Vagina (tissue), 2 donors: ENCODE measurements around the gene LOC128125822.

ENCODE experiments used
- DNase-seq, 2 donors: peaks; one replicate each; pipeline ENCODE4 v3.0.0-alpha.2; 2017; ENCODE audit errors: extremely low spot score in 2 of 2
- H3K27ac ChIP-seq: fragments of 200-600 bp; sonication (generic); one replicate; pipeline ENCODE4 v1.5.1; 2019
- H3K27me3 ChIP-seq: fragments of 200-600 bp; sonication (generic); one replicate; pipeline ENCODE4 v1.5.1; 2019
- H3K36me3 ChIP-seq, 2 donors: fragments of 200-600 bp; sonication (generic); one replicate each; pipeline ENCODE4 v1.5.1; 2017 to 2019
- H3K4me1 ChIP-seq: fragments of 200-600 bp; sonication (generic); one replicate; pipeline ENCODE4 v1.5.1; 2019
- H3K4me3 ChIP-seq, 2 donors: fragments of 200-600 bp; sonication (generic); 1 replicate in 1 of 2; 2 replicates in 1 of 2; pipeline ENCODE4 v1.5.1; 2016 to 2019
- H3K9me3 ChIP-seq: fragments of 200-600 bp; sonication (generic); one replicate; pipeline ENCODE4 v1.5.1; 2019
- POLR2A ChIP-seq, 2 donors: fragments of 450-650 bp; IDR thresholded peaks; one replicate each; pipeline ENCODE4 v1.6.1; 2017; ENCODE audit warnings: antibody characterized with exemption in 2 of 2, mild to moderate bottlenecking in 2 of 2, moderate library complexity in 2 of 2
- POLR2AphosphoS5 ChIP-seq, 2 donors: sonication (generic); formaldehyde crosslinking; IDR thresholded peaks; one replicate each; pipeline ENCODE4 v1.9.0; 2017; ENCODE audit warnings: antibody characterized with exemption in 2 of 2, mild to moderate bottlenecking in 2 of 2, low read depth in 1 of 2; ENCODE audit not compliant: insufficient read depth in 1 of 2
- intact Hi-C: fragments of 100-400 bp; cut with DNase I; formaldehyde crosslinking; loops from one replicate; pipeline ENCODE4 v1.15.1; 2023
- TF ChIP-seq, protein P1 (sequence below), 3 experiments: fragments of 450-650 bp in 2 of 3; fragments of 200-600 bp in 1 of 3; sonication (generic) in 1 of 3; IDR thresholded peaks; one replicate each; pipeline ENCODE4 v1.5.1; 2017 to 2019; ENCODE audit warnings: antibody characterized with exemption in 3 of 3, mild to moderate bottlenecking in 2 of 3, moderate library complexity in 2 of 3

LOC128125822 gene

DNA sequence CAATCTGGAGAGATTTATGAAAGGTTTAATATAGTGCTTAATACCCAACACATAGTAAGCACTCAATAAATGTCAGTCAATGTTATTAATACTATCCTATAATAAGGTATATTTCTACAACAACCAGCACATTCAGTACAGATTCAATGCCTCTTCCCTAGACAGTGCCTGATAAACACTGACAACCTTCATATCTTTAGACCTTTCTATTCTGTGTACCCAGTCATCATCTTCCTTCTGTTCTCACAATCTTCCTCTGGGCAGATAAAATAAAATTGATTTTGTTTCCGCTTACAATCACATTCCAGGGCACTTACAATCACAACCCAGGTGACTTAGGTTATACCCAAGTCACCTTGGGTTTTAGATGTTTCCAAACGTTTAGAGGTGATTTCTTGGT lies 11.0 kb upstream of the LOC128125822 start:
- DNase-seq = no peak
- no peaks in the 10 kb centered on the region for H3K36me3 ChIP-seq
- TF ChIP-seq, protein P1, sequence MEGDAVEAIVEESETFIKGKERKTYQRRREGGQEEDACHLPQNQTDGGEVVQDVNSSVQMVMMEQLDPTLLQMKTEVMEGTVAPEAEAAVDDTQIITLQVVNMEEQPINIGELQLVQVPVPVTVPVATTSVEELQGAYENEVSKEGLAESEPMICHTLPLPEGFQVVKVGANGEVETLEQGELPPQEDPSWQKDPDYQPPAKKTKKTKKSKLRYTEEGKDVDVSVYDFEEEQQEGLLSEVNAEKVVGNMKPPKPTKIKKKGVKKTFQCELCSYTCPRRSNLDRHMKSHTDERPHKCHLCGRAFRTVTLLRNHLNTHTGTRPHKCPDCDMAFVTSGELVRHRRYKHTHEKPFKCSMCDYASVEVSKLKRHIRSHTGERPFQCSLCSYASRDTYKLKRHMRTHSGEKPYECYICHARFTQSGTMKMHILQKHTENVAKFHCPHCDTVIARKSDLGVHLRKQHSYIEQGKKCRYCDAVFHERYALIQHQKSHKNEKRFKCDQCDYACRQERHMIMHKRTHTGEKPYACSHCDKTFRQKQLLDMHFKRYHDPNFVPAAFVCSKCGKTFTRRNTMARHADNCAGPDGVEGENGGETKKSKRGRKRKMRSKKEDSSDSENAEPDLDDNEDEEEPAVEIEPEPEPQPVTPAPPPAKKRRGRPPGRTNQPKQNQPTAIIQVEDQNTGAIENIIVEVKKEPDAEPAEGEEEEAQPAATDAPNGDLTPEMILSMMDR (IDR thresholded peaks at IDR 0.05) = no peak
- no peak overlapping the region for H3K27ac ChIP-seq
- H3K9me3 ChIP-seq = no peaks in the 10 kb centered on the region
- intact Hi-C loops = no loop called here
- no peaks in the 10 kb centered on the region for H3K4me1 ChIP-seq
- H3K4me3 ChIP-seq = no peak overlapping the region
- H3K27me3 ChIP-seq = no peaks in the 10 kb centered on the region

DNA sequence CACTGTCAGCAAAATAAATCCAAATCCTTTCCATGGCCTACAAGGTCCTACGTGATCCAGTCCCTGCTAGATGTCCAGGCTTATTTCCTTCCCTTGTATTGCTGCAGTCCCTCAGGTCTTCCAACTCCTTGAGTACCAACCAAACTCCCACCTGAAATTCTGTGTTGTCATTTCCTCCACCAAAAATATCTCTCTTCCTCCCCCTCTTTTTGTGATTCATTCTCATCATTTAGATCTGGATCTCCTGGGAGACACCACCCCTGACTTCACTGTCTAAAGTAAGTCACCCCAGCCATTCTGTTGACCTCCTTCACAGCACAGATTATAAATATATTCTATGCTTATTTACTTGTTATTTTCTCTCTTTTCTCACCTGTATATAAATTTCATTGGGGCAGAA lies 9.0 kb upstream of the LOC128125822 start:
- no peak overlapping the region for H3K27ac ChIP-seq
- no peaks in the 10 kb centered on the region for H3K9me3 ChIP-seq
- TF ChIP-seq, protein P1 (IDR thresholded peaks at IDR 0.05) = no peak
- TF ChIP-seq POLR2AphosphoS5 (IDR thresholded peaks at IDR 0.05; ENCODE audit: insufficient read depth in 1 of 2, low read depth in 1 of 2) (no peak), POLR2A (IDR thresholded peaks at IDR 0.05) (no peak)
- no peaks in the 10 kb centered on the region for H3K36me3 ChIP-seq
- DNase-seq = no peak
- H3K27me3 ChIP-seq = no peaks in the 10 kb centered on the region
- H3K4me3 ChIP-seq = no peak overlapping the region
- H3K4me1 ChIP-seq = no peaks in the 10 kb centered on the region
- intact Hi-C loops = no loop called here

DNA sequence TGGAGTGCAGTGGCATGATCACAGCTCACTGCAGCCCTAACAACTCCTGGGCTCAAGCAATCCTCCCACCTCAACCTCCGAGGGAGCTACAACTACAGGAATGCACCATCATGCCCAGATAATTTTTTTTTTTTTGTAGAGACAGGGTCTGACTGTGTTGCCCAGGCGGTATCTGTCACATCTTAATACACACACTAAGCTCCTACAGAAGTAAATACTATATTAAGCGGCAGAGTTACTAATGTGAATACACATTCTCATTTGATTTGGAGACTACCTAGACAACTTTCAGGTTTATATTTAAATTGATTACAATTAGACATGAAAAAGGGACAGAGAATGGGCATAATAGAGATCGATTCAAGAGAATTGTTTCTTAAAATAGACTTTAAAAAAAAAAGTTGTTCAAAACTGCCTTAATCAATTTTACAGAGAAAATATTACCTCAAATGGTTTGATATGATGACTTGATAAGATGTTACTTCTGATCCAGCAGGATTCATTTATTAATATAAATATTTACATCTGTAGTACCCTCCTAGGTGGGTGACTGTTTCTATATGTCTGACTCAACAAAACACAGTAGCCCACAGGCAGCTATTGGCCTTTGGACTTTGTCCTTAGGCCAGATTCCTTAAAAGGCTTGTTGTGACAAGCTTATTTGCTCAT lies 7.1 kb upstream of the LOC128125822 start:
- intact Hi-C loops = no loop called here
- Histone ChIP-seq H3K36me3 (no peaks in the 10 kb centered on the region), H3K9me3 (no peaks in the 10 kb centered on the region), H3K4me3 (no peak overlapping the region), H3K27ac (no peak overlapping the region), H3K27me3 (no peaks in the 10 kb centered on the region), H3K4me1 (no peaks in the 10 kb centered on the region)
- no peak for DNase-seq
- TF ChIP-seq, protein P1 (IDR thresholded peaks at IDR 0.05) = no peak
- TF ChIP-seq POLR2AphosphoS5 (IDR thresholded peaks at IDR 0.05; ENCODE audit: insufficient read depth in 1 of 2, low read depth in 1 of 2) (no peak), POLR2A (IDR thresholded peaks at IDR 0.05) (no peak)

DNA sequence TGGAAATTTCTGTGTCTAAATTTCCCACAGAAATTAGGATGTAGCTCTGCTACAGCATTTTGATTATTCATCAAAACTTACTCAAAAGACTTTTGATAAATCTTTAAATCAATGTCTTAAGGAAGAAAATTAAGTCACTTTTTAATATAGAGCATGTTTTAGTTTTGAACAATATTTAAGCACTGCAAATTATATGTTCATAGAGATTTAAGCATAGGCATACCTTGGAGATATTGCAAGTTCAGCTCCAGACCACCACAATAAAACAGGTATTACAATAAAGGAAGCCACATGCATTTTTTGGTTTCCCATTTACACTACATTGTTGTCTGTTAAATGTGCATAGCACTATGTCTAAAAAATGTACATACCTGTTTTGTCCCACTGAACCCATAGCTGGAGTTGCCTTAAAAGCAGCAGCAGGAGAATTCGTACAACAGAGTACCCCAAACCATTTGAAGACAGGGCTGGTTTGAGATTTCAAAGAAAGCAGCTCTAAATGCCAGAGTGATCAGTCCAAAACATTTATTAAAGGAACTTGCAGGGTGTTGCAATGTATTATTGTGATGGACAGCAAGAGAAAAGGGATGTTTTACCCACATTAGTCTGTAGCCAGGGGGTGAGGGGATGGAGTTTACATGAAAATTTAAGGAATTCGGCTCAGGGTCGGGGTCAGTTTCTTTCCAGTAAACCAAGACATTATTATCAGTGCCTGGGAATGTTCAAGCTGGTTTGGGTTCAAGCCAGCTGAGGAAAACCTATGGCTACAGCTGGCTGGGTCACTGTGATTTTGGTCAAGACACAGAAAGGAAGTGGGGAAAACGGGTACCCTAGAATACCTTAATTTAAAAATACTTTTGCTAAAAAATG lies 6.3 kb upstream of the LOC128125822 start:
- no peaks in the 10 kb centered on the region for H3K27me3 ChIP-seq
- H3K4me1 ChIP-seq = no peaks in the 10 kb centered on the region
- no peak for DNase-seq
- TF ChIP-seq POLR2A (IDR thresholded peaks at IDR 0.05) (no peak), POLR2AphosphoS5 (IDR thresholded peaks at IDR 0.05; ENCODE audit: insufficient read depth in 1 of 2, low read depth in 1 of 2) (no peak)
- TF ChIP-seq, protein P1 (IDR thresholded peaks at IDR 0.05) = no peak
- no peak overlapping the region for H3K4me3 ChIP-seq
- intact Hi-C loops = no loop called here
- H3K36me3 ChIP-seq = no peaks in the 10 kb centered on the region
- H3K9me3 ChIP-seq = no peaks in the 10 kb centered on the region
- no peak overlapping the region for H3K27ac ChIP-seq

DNA sequence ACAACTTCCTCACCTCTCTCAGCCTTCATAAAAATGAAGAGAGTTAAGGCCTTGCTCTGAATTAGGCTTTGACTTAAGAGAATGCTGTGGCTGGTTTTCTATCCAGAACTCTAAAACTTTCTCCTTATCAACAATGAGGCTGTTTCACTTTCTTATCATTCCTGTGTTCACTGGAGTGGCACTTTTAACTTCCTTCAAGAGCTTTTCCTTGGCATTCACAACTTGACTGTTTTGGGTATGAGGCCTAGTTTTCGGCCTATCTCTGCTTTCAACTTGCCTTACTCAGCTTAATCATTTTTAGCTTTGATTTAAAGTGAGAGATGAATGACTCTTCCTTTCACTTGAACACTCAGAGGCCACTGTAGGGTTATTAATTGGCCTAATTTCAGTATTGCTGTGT lies 4.3 kb upstream of the LOC128125822 start:
- intact Hi-C loops = no loop called here
- DNase-seq = no peak
- no peaks in the 10 kb centered on the region for H3K9me3 ChIP-seq
- no peaks in the 10 kb centered on the region for H3K27me3 ChIP-seq
- H3K27ac ChIP-seq = no peak overlapping the region
- no peak overlapping the region for H3K4me3 ChIP-seq
- no peaks in the 10 kb centered on the region for H3K4me1 ChIP-seq
- TF ChIP-seq, protein P1 (IDR thresholded peaks at IDR 0.05) = no peak
- TF ChIP-seq POLR2A (IDR thresholded peaks at IDR 0.05) (no peak), POLR2AphosphoS5 (IDR thresholded peaks at IDR 0.05; ENCODE audit: insufficient read depth in 1 of 2, low read depth in 1 of 2) (no peak)
- no peaks in the 10 kb centered on the region for H3K36me3 ChIP-seq
